C1 segment of cervical spinal cord (tissue), 14 donors: Measurements from ENCODE around the gene GJC2.

Experiments
- DNase-seq, 14 donors: peaks; one replicate each; lab custom pipeline; 2025; lab: John Stamatoyannopoulos, UW

GJC2 gene

DNA sequence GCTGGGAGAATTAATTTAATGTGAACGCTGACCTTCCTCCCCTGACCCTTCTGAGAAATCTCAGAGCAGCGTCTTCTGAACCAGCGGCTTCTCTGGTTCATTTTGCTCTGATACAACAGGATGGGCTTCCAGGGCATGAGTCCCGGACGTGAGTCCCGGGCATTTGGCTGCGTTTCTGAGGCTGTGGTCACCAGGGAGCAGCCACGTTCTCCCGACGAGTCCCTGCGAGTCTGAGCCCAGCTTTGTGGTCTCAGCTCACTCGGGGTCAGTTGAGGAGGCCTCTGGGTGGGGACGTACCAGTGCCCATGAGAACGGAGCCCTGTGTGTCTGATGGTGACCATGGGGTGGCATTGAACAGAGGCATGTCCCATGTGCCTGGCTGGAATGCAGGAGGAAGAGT, 40.5 kb downstream of the GJC2 start:
- no peak for DNase-seq

DNA sequence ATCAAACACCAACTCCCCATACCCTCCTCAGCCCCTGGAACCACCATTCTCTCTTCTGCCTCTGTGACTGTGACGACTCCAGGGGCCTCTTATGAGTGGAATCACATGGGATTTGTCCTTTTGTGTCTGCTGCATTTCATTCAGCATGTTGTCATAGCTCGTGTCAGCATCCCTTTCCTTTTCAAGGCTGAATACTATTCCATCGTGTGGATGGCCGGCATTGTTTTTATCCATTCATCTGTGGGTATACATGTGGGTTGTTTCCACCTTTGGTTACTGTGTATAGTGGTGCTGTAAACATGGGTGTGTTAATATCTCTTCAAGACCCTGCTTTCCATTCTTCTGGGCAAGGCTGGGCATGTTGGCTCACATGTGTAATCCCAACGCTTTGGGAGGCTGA, 41.0 kb downstream of the GJC2 start:
- DNase-seq: no peak

- no peak for DNase-seq
These were observed 44.7 kb downstream of the GJC2 start for GRCh38 chr1:228194436-228194835.

DNA sequence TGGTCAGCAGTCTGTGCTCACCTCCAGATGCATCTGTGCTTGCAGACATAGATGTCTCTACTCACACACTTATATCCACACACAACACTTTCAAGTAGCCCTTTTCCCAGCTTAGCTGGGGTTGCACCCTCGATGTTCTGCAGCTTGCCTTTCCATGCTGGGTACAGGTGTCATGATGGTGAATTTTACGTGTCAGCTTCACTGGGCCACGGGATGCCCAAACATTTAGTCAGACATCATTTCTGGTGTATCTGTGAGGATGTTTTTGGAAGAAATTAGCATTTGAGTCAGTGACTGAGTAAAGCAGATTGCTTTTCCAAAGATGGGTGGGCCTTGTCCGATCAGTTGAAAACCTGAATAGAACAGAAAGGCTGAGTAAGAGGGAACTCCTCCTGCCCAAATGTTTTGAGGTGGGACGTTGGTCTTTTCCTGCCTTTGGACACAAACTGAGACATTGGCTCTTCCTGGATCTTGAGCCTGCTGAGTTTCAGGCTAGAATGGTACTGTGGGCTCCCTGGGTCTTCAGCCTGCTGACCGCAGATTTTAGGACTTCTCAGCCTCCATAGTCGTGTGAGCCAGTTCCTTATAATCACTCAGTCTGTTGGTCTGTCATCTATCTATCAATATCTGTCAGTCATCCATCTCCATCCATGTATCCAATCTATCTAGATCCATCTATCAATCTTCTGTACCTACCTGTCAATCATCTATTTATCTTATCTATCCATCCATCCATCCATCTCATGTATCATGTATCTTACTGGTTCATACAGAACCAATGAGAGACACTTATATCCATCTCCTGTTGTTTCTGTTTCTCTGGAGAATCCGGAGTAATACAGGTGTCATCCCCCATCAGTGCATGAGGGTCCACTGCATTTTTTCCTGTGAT, 45.4 kb downstream of the GJC2 start:
- DNase-seq: no peak

DNA sequence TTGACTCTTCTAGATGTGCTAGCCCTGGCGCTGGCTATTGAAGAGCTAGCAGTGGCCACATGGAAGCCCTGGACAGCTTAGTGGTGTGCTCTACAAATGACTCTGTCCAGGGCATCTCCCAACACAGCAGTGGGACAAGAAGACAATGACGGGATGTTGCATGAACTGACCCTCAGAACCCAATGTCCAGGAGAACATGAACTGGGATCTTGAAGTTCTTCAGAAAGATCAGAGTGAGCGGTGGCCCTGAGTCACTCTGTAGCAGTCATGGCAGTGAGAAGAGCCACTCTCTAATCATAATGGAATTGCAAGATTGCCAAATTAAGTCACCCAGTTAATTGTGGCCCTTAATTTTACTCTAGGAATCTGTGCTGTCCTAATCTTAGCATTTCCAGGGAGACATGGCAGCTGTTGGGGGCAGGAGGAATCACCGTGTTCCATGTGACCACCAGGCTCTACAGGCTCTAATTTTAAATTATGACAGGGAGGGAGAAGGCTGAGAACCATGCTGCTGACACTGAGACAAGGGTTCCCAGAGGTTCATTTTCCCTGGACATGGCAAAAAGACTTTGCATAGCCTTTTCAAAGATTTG, 47.9 kb downstream of the GJC2 start:
- no peak for DNase-seq

DNA sequence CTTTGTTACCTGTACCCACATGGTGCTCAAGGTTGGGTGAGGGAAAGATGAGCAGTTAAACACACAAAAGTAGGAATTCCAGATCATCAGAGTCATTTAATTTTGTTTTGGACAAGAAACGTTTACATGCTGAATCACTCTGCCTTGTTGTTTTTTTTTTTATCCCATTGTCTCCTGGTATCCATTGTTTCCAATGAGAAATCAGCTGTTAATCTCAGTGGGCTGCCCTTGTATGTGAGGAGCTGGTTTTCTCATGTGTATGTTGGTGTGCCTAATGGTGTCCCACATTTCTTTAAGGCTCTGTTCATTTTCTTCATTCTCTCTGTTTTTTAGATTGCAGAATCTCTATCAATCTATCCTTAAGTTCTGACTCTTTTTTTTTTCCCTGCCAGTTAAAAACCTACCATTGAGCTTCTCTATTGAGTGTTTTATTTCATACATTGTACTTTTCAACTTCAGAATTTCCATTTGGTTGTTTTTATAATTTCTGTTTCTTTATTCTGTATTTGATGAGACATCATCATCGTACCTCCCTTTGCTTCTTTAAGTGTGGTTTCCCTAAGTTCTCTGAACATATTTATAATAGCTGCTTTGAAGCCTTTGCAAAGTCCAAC, 49.4 kb downstream of the GJC2 start:
- DNase-seq: no peak

DNA sequence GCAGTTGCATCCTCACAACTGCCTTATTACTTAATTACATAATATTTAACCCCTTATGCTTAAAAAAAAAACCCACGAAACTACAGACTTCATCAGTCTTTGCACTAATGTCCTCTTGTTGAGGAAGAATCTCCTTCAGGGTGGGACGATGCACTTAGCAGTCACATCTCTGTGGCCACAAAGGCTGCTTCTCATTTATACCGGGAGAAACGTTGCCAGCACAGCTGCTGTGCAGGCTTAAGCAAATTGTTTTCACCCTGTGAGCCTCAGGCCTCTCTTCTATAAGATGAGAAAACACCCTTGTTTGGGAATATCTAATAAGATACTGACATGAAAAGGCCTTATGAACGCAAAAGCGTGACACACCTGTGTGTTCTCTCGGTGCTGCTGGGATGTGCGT, 55.2 kb downstream of the GJC2 start:
- DNase-seq: no peak

DNA sequence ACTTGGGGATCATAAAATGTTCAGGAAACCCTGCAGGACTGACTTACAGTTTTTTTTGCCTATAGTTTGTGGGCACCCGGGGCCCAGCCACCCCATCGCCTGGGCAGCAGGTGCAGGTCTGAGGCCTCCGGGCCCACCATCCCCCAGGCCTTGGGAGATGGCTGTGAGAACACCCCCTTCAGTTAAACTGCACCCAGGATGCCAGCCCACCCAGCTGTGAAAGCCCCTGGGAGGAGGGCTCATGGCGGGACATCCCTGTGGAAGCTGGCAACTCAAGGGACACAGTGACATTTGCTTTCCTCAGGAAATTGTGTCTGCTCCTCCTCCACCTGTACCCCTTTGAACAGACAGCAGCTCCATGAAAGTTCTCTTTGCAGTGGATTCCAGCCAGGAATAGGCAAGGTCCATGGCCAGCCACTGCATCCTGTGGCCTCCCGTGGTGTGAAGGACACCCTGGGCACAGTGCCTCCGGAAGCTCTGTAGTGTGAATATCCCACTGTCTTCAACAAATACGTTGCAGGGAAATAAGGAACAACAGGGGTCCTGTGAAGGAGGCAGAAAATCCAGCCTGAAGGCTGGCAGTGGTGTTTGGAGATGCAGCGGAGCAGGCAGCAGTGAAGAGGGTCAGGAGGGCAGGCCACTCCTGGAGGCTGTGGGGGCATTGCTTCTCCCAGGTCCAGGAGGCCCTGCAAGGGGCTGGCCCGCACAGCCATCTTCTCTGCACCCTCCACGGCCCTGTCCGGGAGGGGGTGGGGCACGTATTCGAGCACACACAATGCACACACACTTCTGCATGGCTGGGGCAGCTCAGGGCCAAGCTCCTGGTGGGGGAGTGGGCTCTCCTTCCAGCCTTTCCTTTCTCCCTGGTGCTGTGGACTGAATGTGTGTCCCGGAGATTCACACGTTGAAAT, 56.1 kb downstream of the GJC2 start:
- DNase-seq: no peak

DNA sequence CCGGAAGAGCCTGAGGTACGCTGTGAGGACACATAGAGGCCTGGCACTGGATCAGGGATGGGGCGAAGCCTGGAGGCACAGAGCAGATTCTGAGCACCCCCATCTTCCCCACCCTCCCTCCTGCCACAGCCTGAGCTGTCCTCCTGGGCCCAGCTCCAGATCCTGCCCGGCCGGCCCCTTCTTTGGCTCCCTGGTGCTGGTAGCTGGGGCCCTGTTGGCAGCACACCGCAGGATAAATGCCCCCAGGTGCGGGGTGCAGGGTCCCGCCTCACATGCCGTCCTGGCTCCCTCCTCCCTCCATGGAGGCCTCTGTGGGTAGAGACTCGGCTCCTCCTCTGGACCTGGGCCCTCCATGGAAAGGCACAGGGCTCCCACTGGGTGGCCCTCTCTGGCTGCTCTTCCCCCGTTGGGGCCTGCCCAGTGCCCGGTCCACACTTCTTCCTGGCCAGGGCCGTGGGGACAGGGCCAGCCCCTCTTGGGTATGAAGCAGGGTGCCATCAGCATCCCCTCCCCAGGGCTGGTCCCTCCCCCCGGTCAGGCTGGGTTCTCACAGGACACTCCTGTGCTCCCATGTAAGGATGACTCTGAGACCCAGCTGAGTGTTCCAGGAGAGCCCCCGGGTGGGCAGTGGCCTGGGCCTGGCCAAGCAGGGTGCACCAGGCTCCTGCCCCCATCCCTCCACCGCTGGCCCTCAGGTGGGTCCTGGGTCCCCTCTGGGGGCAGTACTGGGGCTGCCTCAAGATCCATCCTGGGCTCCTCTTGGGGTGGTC, 57.0 kb downstream of the GJC2 start:
- no peak for DNase-seq

GRCh38 chr1:228207381-228207810, 57.7 kb downstream of the GJC2 start:
- no peak for DNase-seq

- DNase-seq: no peak
These were observed 58.4 kb downstream of the GJC2 start, which contains the start of gene OBSCN for GRCh38 chr1:228207851-228208821. Gene OBSCN, plus strand, starts transcription at chr1:228208044. Its CDS starts 3,740 bp downstream, at chr1:228211784.

DNA sequence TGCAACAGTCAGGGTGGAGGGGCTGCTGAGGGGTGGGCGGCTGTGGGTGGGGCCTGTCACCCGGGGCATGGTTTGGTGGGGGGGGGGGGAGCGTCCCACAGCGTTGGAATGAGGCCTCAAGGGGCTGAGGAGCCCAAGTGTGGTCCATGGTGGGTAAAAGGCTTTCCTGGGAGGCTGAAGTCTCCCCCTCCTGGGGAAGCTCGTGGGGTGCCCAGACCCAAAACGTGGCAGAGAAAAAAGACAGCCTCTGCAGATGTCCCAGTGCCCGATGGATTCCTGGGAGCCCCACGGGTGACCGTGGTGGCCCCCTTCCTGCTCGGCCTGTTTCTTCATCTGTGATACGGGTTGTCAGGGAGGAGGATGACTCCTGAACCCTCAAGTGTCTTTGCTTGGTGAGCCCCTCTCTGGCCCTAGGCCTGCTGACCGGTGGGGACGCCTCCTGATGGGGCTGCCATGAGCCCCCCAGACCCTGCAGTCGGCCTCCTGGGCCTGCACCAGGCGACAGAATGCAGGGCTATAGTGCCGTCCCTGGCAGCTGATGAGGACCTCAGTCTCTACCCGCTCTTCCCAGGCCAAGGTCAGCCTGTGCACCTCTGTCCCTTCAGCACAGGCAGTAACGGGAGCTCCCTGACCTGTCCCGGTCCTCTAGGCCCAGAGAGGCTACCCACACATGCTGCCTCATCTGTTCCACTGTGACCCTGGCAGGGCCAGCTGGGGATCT, 59.3 kb downstream of the GJC2 start:
- DNase-seq: no peak
